ENCODE measurements around the gene DNAH3.
"Not testable (repeated sequence)": the region's sequence is repeated elsewhere in the genome, so short reads cannot be mapped to it uniquely, and the experiment has no call there.

DNAH3 gene

DNA sequence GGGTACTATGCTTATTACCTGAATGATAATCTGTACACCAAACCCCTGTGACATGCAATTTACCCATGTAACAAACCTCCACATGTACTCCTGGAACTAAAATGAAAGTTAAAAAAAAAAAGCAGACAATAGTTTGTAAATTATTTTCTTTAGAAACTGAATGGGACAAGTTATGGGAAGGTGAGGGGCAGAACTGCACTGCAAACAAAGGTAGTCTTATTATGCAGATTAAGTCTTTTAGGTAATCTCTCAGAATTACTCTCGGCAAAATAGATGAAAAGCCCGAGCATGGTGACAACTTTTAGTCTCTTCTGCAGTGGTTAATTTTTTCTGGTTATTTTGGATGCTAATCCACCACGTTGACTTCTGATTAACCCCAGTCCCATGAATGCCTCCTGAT is 33.3 kb upstream of the DNAH3 start:
- H3K27ac ChIP-seq, result no peak overlapping the region
- no peak overlapping the region for H3K4me3 ChIP-seq
- TF ChIP-seq CTCF (IDR thresholded peaks at IDR 0.05), result no peak
- DNase-seq (ENCODE audit: low spot score), result no peak

- TF ChIP-seq CTCF (IDR thresholded peaks at IDR 0.05), result no peak
- peak overlapping the region in 1 of 2 donors; percentile 44 for H3K27ac ChIP-seq
These were observed 29.3 kb upstream of the DNAH3 start for GRCh38 chr16:21179983-21180365.

GRCh38 chr16:21179126-21179982 is 28.7 kb upstream of the DNAH3 start:
- no peak for DNase-seq (ENCODE audit: low spot score)
- H3K27ac ChIP-seq, result peak overlapping the region; percentile 44 to 75
- TF ChIP-seq CTCF (IDR thresholded peaks at IDR 0.05), result no peak
- H3K4me3 ChIP-seq, result no peak overlapping the region

More at GRCh38 chr16:21179983-21180365, 29.3 kb upstream of the DNAH3 start:
- DNase-seq (ENCODE audit: low spot score), result no peak
- H3K4me3 ChIP-seq, result no peak overlapping the region

GRCh38 chr16:21175397-21175796 is 24.8 kb upstream of the DNAH3 start:
- no peak overlapping the region for H3K4me3 ChIP-seq
- no peak for TF ChIP-seq CTCF (IDR thresholded peaks at IDR 0.05)
- no peak for DNase-seq (ENCODE audit: low spot score)
- H3K27ac ChIP-seq, result no peak overlapping the region

GRCh38 chr16:21172650-21173049 is 22.0 kb upstream of the DNAH3 start:
- Histone ChIP-seq H3K27ac (no peak overlapping the region), H3K4me3 (no peak overlapping the region)
- no peak for TF ChIP-seq CTCF (IDR thresholded peaks at IDR 0.05)
- DNase-seq (ENCODE audit: low spot score), result no peak

DNA sequence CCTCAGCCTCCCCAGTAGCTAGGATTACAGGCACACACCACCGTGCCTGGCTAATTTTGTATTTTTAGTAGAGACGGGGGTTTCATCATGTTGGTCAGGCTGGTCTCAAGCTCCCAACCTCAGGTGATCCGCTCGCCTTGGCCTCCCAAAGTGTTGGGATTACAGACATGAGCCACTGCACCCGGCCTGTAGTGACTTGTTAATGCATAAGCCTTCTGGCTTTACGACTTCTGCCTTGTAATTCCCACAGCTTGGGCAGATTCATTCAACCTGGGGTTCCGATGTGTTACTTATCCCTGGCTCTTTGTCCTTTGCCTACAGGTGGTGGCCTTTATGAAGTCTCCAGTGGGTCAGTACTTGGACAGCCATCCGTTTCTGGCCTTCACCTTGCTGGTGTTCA is 19.5 kb upstream of the DNAH3 start:
- not testable (repeated sequence) for H3K27ac ChIP-seq; H3K4me3 ChIP-seq; DNase-seq (ENCODE audit: low spot score)

- Histone ChIP-seq H3K4me3 (no peak overlapping the region), H3K27ac (no peak overlapping the region)
- TF ChIP-seq CTCF (IDR thresholded peaks at IDR 0.05), result no peak
- no peak for DNase-seq (ENCODE audit: low spot score)
These were observed 18.8 kb upstream of the DNAH3 start for GRCh38 chr16:21169249-21169981.

Measured in coronary artery (tissue), 2 donors.